Right ventricle myocardium inferior (tissue), 1 donor: ENCODE measurements around the gene IGFBP5. TPM values are rescaled to one million over a fixed set of nuclear protein-coding genes. Genes with fewer than 3 reads are reported as not detected.
A peak's percentile ranks its signal among the peaks of the same experiment; 100 is the strongest.

ENCODE experiments used
- ATAC-seq: fragments of 200-7000 bp; cut with Tn5 transposase; one replicate; pipeline ENCODE4 v1.9.1; 2020; ENCODE audit warnings: mild to moderate bottlenecking, moderate library complexity
- DNase-seq: peaks from one replicate; pipeline ENCODE4 v3.0.0; 2021; ENCODE audit errors: missing footprints
- intact Hi-C: fragments of 100-400 bp; cut with DNase I; formaldehyde crosslinking; loops from one replicate; pipeline ENCODE4 v1.11.0; 2022
- total RNA-seq: library from RNA; stranded (reverse); fragmentation: NEBNext Ultra II Directional; extraction: Animal tissue kit (Norgen Biotek cat#: 25700); gene quantifications from one replicate; pipeline ENCODE4 v1.2.1, GENCODE V29; 2021
- donor health status: DM: no; HTN: yes; CAD: no; lungs with severe emphysema.

Gene IGFBP5
- total RNA-seq, 1 donor from 2014 or later = 156 TPM

GRCh38 chr2:216676630-216677029 lies 18.7 kb downstream of the IGFBP5 start:
- no peak for ATAC-seq
- intact Hi-C loops = no loop called here
- no peak for DNase-seq

- DNase-seq (no peak), ATAC-seq (no peak)
- intact Hi-C loops = no loop called here
Observed at GRCh38 chr2:216674376-216674775, 21.0 kb downstream of the IGFBP5 start.

GRCh38 chr2:216673609-216674008 lies 21.7 kb downstream of the IGFBP5 start:
- no peak for ATAC-seq
- no peak for DNase-seq
- intact Hi-C loops = no loop called here

- ATAC-seq (peak; percentile 1), DNase-seq (no peak)
- intact Hi-C loops = no loop called here
Observed at GRCh38 chr2:216673021-216673420, 22.3 kb downstream of the IGFBP5 start.

GRCh38 chr2:216672466-216672865 lies 22.9 kb downstream of the IGFBP5 start:
- no peak for DNase-seq
- intact Hi-C loops = no loop called here

GRCh38 chr2:216671791-216672343 lies 23.5 kb downstream of the IGFBP5 start:
- intact Hi-C loops = no loop called here
- ATAC-seq (no peak), DNase-seq (no peak)

More at GRCh38 chr2:216672466-216672865, 22.9 kb downstream of the IGFBP5 start:
- ATAC-seq = no peak

GRCh38 chr2:216671081-216671411 lies 24.3 kb downstream of the IGFBP5 start:
- intact Hi-C loops = no loop called here
- ATAC-seq = no peak
- no peak for DNase-seq

GRCh38 chr2:216670266-216671080 lies 24.9 kb downstream of the IGFBP5 start:
- DNase-seq (no peak), ATAC-seq (no peak)
- intact Hi-C loops = no loop called here

GRCh38 chr2:216666461-216667233 lies 28.7 kb downstream of the IGFBP5 start:
- DNase-seq (peak; percentile 74), ATAC-seq (peak; percentile 66)
- intact Hi-C loops = loop anchor here (1.0 kb wide), 1 partner anchor 147 kb away; no protein-coding TSS in a partner anchor

- ATAC-seq = no peak
- DNase-seq = peak; percentile 23
- intact Hi-C loops = loop anchor here (1.0 kb wide), 1 partner anchor 146 kb away; no protein-coding TSS in a partner anchor
Observed at GRCh38 chr2:216665717-216666116, 29.6 kb downstream of the IGFBP5 start.

- ATAC-seq = peak; percentile 29
- intact Hi-C loops = no loop called here
- DNase-seq = peak; percentile 52
Observed at GRCh38 chr2:216665242-216665641, 30.1 kb downstream of the IGFBP5 start.

- DNase-seq = peak; percentile 30
- no peak for ATAC-seq
- intact Hi-C loops = no loop called here
Observed at GRCh38 chr2:216664593-216665034, 30.7 kb downstream of the IGFBP5 start.

GRCh38 chr2:216663846-216664245 lies 31.5 kb downstream of the IGFBP5 start:
- peak; percentile 57 for DNase-seq
- intact Hi-C loops = no loop called here
- no peak for ATAC-seq

- no peak for DNase-seq
- intact Hi-C loops = no loop called here
- no peak for ATAC-seq
Observed at GRCh38 chr2:216663106-216663505, 32.2 kb downstream of the IGFBP5 start.

GRCh38 chr2:216661639-216662375 lies 33.5 kb downstream of the IGFBP5 start:
- ATAC-seq (no peak), DNase-seq (peak; percentile 70)
- intact Hi-C loops = no loop called here

- no peak for ATAC-seq
- DNase-seq = no peak
- intact Hi-C loops = no loop called here
Observed at GRCh38 chr2:216661051-216661450, 34.3 kb downstream of the IGFBP5 start.

GRCh38 chr2:216660496-216660895 lies 34.9 kb downstream of the IGFBP5 start:
- ATAC-seq = no peak
- intact Hi-C loops = no loop called here
- peak; percentile 57 for DNase-seq

GRCh38 chr2:216659276-216659675 lies 36.1 kb downstream of the IGFBP5 start:
- intact Hi-C loops = no loop called here
- peak; percentile 35 for DNase-seq
- no peak for ATAC-seq

- DNase-seq = no peak
- intact Hi-C loops = no loop called here
- ATAC-seq = no peak
Observed at GRCh38 chr2:216658757-216659156, 36.6 kb downstream of the IGFBP5 start.
